GM11168 (cell line): Measurements from ENCODE around the gene MBNL3.
"Not testable (repeated sequence)": the region's sequence is repeated elsewhere in the genome, so short reads cannot be mapped to it uniquely, and the experiment has no call there.

Experiments used
- in situ Hi-C: fragments of 300-500 bp; cut with MboI; formaldehyde crosslinking; loops from one replicate; pipeline ENCODE4 v1.12.0; 2022; ENCODE audit warnings: low sequenced_read_pairs; ENCODE audit not compliant: unreplicated experiment

Gene MBNL3

GRCh38 chrX:132384301-132384700, 104.5 kb downstream of the MBNL3 start:
- in situ Hi-C loops = no loop called here

- in situ Hi-C loops = no loop called here
Measured at GRCh38 chrX:132382068-132382467, 106.8 kb downstream of the MBNL3 start.

GRCh38 chrX:132378281-132378680, 110.6 kb downstream of the MBNL3 start:
- in situ Hi-C loops = no loop called here

- in situ Hi-C loops = no loop called here
Measured at GRCh38 chrX:132375941-132376340, 112.9 kb downstream of the MBNL3 start.

GRCh38 chrX:132373610-132374009, 115.2 kb downstream of the MBNL3 start:
- in situ Hi-C loops = no loop called here

GRCh38 chrX:132369617-132370326, 119.1 kb downstream of the MBNL3 start:
- in situ Hi-C loops = no loop called here

- in situ Hi-C loops = no loop called here
Measured at GRCh38 chrX:132367984-132368383, 120.9 kb downstream of the MBNL3 start.

- in situ Hi-C loops = no loop called here
Measured at GRCh38 chrX:132367314-132367713, 121.5 kb downstream of the MBNL3 start.

GRCh38 chrX:132365490-132365889, 123.3 kb downstream of the MBNL3 start:
- in situ Hi-C loops = no loop called here

GRCh38 chrX:132364313-132364712, 124.5 kb downstream of the MBNL3 start:
- in situ Hi-C loops = no loop called here

GRCh38 chrX:132353430-132353829, 135.4 kb downstream of the MBNL3 start:
- in situ Hi-C loops = no loop called here

GRCh38 chrX:132336172-132336571, 152.7 kb downstream of the MBNL3 start:
- in situ Hi-C loops = no loop called here

- in situ Hi-C loops = no loop called here
Measured at GRCh38 chrX:132333351-132333750, 155.5 kb downstream of the MBNL3 start.

- in situ Hi-C loops = no loop called here
Measured at GRCh38 chrX:132331532-132331931, 157.3 kb downstream of the MBNL3 start.

- in situ Hi-C loops = no loop called here
Measured at GRCh38 chrX:132331000-132331399, 157.8 kb downstream of the MBNL3 start.

- in situ Hi-C loops = no loop called here
Measured at GRCh38 chrX:132330156-132330729, 158.6 kb downstream of the MBNL3 start.

GRCh38 chrX:132326960-132327359, 161.9 kb downstream of the MBNL3 start:
- in situ Hi-C loops = not testable (repeated sequence)
